Pancreas (tissue), 10 donors: ENCODE data around the gene WDR81. TPM values are rescaled to one million over a fixed set of nuclear protein-coding genes. Genes with fewer than 3 reads are reported as not detected.

Experiments used
- ATAC-seq, 4 donors: fragments of 200-7000 bp; cut with Tn5 transposase; one replicate each; pipeline versions ENCODE4 v1.8.0 to v1.9.1; 2020; ENCODE audit warnings: mild to moderate bottlenecking in 4 of 4, moderate library complexity in 4 of 4
- DNase-seq, 6 donors: peaks; one replicate each; pipeline ENCODE4 v3.0.0-alpha.2; 2020
- FAIRE-seq: peaks from 2 replicates; lab custom pipeline; 2012; peaks lifted over from hg19 to GRCh38; lab: Jason Lieb, UNC
- H3K27ac ChIP-seq, 4 donors: fragments of 200-600 bp; sonication (generic); 1 replicate in 3 of 4; 2 replicates in 1 of 4; pipeline versions ENCODE4 v1.5.0 to v1.8.0; 2020
- H3K27me3 ChIP-seq, 4 donors: fragments of 200-600 bp; one replicate each; pipeline ENCODE4 v1.8.0; 2021
- H3K36me3 ChIP-seq, 3 donors: fragments of 200-600 bp; sonication (generic) in 1 of 3; one replicate each; pipeline versions ENCODE4 v1.5.0 to v1.8.0; 2020 to 2021
- H3K4me1 ChIP-seq, 3 donors: fragments of 200-600 bp; one replicate each; pipeline ENCODE4 v1.8.0; 2021
- H3K4me3 ChIP-seq, 4 donors: fragments of 200-600 bp; sonication (generic) in 2 of 4; one replicate each; pipeline versions ENCODE4 v1.5.0 to v1.8.0; 2020 to 2021
- H3K9me3 ChIP-seq, 4 donors: fragments of 200-600 bp; one replicate each; pipeline ENCODE4 v1.8.0; 2021
- WGBS, 2 donors: extraction: QIAGEN DNeasy Blood & Tissue Kit; methylation state at CpG; one replicate each; pipeline ENCODE4 v1.1.7; 2013; 5-methylcytosine and 5-hydroxymethylcytosine counted together
- intact Hi-C, 3 donors: fragments of 100-400 bp; cut with DNase I; formaldehyde crosslinking; loops; one replicate each; pipeline versions ENCODE4 v1.11.1 to v1.14.2; 2022
- polyA plus RNA-seq, 2 donors: library from polyadenylated mRNA; stranded (reverse); fragments of 200-250 nt; gene quantifications; one replicate each; pipeline ENCODE4 v1.2.3, GENCODE V29; 2013
- total RNA-seq, 6 donors: library from RNA; stranded (reverse); fragmentation: NEBNext Ultra II Directional in 4 of 6; extraction: Animal tissue kit (Norgen Biotek cat#: 25700) in 4 of 6; gene quantifications; one replicate each; pipeline versions ENCODE4 v1.2.1 to v1.2.4, GENCODE V29; 2021 to 2023
- TF ChIP-seq, protein P1 (sequence below), 4 donors: fragments of 200-600 bp; sonication (generic) in 3 of 4; IDR thresholded peaks; one replicate each; pipeline versions ENCODE4 v1.5.0 to v1.8.0; 2021; ENCODE audit warnings: antibody characterized with exemption in 4 of 4
- donor health status: healthy with polysubstance abuse.
- donor health status: DM: no; HTN: no; CAD: no; lungs with moderate emphysema.
- donor health status: DM: no; HTN: no; CAD: no.
- donor health status: control.
- donor health status: control.
- donor health status: Bipolar disorder and iron deficiency.
- donor health status: DM: yes; HTN: yes; CAD: no.
- donor health status: DM: no; HTN: no; CAD: no.
- donor health status: DM: no; HTN: no; CAD: no.
- donor health status: DM: yes; HTN: yes; CAD: no.

WDR81 gene
- total and polyA plus RNA-seq, 8 donors, result 5.7 to 24.4 (median 9.4) TPM

DNA sequence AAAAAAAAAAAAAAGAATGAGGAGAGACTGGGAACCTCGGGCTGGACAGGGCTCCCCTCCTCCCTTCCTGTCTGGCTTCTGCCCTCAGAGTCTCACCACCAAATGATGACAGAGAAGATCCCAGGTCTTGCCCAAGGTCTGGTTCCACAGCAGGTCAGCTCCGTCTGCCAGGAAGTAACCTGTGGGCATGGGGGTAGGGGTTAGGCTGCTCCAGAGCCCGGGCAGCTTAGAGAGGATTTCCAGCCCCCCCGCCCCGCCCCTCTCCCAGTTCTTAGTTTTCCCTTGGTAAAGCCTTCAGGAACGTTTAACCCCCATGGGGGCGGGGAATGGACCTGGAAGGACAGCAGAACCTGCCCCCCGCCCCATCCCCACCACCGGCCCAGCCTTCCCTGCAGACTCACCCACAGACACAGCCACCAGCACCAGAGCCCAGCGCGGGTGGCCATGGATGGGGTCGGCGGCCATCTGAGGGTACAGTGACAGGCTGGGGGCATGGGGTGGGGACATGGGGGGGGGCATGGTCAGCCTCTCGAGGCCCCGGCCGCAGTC is 15.0 kb upstream of the WDR81 start:
- intact Hi-C loops, result no loop called here
- TF ChIP-seq, protein P1, sequence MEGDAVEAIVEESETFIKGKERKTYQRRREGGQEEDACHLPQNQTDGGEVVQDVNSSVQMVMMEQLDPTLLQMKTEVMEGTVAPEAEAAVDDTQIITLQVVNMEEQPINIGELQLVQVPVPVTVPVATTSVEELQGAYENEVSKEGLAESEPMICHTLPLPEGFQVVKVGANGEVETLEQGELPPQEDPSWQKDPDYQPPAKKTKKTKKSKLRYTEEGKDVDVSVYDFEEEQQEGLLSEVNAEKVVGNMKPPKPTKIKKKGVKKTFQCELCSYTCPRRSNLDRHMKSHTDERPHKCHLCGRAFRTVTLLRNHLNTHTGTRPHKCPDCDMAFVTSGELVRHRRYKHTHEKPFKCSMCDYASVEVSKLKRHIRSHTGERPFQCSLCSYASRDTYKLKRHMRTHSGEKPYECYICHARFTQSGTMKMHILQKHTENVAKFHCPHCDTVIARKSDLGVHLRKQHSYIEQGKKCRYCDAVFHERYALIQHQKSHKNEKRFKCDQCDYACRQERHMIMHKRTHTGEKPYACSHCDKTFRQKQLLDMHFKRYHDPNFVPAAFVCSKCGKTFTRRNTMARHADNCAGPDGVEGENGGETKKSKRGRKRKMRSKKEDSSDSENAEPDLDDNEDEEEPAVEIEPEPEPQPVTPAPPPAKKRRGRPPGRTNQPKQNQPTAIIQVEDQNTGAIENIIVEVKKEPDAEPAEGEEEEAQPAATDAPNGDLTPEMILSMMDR (IDR thresholded peaks at IDR 0.05), result no peak
- WGBS, 2 donors, result 13 to 17% methylated on average over 16 of the region's 16 CpGs
- Histone ChIP-seq H3K36me3 (no peaks in the 10 kb centered on the region), H3K27ac (no peak overlapping the region), H3K27me3 (no peaks in the 10 kb centered on the region), H3K4me1 (peaks cover 10 to 18% (median 13%) of the 10 kb centered on the region in 3 donors), H3K4me3 (peak overlapping the region; percentile 59 to 92 (median 70)), H3K9me3 (no peaks in the 10 kb centered on the region)
- DNase-seq (peak in 1 of 6 donors; percentile 29), ATAC-seq (peak in 2 of 4 donors; percentile 0 to 7), FAIRE-seq (no peak)

DNA sequence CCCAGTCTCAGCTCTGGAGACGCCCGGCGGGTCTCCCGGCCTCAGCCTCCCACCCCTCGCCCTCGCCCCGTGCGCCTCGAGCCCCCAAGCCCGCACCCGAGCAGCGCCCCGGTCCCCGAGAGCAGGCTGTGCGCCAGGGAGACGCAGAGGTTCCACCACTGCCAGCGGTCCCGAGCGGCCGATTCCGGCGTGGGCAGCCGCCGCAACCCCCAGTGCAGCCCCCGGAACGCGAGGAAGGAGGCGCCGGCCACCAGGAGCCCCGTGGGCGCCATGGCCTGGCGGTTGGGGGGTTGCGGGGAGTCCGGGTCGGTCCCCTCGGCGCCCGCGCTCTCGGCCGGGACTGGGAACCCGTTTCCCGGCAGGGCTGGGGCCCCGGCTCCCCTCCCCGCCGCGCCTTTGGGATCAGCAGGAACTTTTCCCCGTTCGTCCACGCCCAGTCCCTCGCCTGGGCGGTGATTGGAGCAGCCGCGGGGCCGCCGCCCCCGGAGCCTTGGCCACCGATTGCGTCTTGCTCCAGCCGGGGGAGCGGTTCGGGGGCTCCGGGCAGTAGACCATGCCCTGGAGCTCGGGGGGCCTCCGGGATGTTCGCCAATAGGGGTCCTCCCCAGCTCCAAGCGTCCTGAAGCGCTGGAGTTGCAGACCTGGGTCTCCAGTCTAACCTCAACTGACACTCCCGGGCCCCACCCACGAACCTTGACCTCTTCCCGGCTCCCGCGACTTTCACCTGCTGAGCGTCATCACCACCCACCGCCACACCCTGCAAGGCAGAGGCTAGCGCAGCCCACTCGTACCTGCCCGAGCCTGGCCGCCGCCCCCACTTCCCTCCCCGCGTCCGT is 14.3 kb upstream of the WDR81 start, which contains the start of gene TLCD2:
TLCD2 (minus strand) TSS at position 407 of the 836 bp plus-strand sequence; CDS start at position 272, 135 bp downstream.
- Histone ChIP-seq H3K27ac (peak within 1 kb of the TSS in 1 of 4 donors; percentile 56), H3K27me3 (no peaks in the 10 kb centered on the region), H3K4me1 (peaks cover 11 to 18% (median 13%) of the 10 kb centered on the region in 3 donors), H3K4me3 (peak within 1 kb of the TSS; percentile 59 to 92 (median 70)), H3K36me3 (no peaks in the 10 kb centered on the region), H3K9me3 (no peaks in the 10 kb centered on the region)
- intact Hi-C loops, result no loop called here
- peak; percentile 65 to 87 (median 76) for DNase-seq
- 1% methylated on average over 70 to 83 of the region's 83 CpGs for WGBS, 2 donors
- ATAC-seq, result peak; percentile 29 to 67 (median 62)
- no peak for FAIRE-seq
- TF ChIP-seq, protein P1 (IDR thresholded peaks at IDR 0.05), result no peak

DNA sequence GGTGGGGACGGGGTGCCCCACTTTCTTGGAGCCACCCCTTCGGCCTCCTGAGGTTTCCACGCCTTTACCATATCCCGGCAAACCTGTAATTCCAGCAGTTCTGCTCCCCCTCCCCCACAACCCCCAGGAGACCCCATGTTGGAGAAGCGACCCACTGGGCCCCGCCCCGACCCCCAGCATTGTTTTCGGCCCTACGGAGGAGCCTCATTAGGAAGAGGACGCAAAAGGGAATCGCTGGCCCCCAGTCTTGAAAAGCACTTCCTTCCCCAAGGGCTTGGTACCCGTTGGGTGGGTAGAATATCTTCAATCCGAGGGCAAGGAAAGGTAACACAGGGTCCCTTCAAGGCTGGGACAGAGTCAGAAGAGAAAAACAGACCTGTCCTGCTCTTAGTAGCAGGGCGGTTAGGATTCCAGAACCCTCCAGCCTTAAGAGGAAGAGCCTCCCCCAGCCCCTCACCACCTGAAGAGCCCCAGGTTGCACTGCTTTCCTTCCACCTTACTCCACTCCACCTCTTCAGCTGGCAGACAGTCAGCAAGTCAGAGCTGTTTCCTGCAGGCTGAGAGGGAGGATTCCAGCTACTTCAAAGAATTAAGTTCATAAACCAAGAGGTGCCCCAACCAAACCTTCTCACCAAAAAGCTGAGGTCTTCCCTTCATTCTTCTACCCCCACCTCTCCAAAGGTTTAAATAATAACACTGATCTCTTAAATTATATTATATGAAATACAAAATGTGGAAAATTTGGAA is 13.5 kb upstream of the WDR81 start:
- peak overlapping the region; percentile 59 to 92 (median 70) for H3K4me3 ChIP-seq
- peak overlapping the region in 1 of 4 donors; percentile 56 for H3K27ac ChIP-seq
- H3K9me3 ChIP-seq, result no peaks in the 10 kb centered on the region
- no peak for ATAC-seq
- DNase-seq, result no peak
- WGBS, 2 donors, result 32 to 38% methylated on average over 14 of the region's 14 CpGs
- FAIRE-seq, result no peak
- no peaks in the 10 kb centered on the region for H3K27me3 ChIP-seq
- intact Hi-C loops, result no loop called here
- H3K36me3 ChIP-seq, result no peaks in the 10 kb centered on the region
- TF ChIP-seq, protein P1 (IDR thresholded peaks at IDR 0.05), result no peak
- peaks cover 11 to 18% (median 13%) of the 10 kb centered on the region in 3 donors for H3K4me1 ChIP-seq

DNA sequence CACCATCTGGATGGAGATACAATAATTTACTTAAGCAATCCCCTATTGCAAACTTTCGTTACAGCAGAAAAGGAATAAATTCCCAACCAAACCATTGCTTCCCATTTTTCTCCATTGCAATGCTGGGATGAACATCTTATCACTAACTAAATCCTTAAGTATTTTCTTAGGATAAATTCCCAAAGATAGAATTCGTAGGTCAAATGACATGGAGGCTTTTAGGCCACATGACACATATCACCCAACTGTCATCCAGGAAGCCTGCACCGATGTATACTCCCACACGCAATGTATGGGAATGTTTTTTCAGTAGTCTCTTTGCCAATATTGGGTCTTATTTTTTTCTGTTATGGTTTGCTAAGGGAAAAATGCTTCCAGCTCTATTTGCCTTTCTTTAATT is 12.7 kb upstream of the WDR81 start:
- no peaks in the 10 kb centered on the region for H3K27me3 ChIP-seq
- 67 to 74% methylated on average over 4 of the region's 4 CpGs for WGBS, 2 donors
- no peak overlapping the region for H3K4me3 ChIP-seq
- no peaks in the 10 kb centered on the region for H3K36me3 ChIP-seq
- ATAC-seq, result no peak
- no peak for FAIRE-seq
- TF ChIP-seq, protein P1 (IDR thresholded peaks at IDR 0.05), result no peak
- H3K4me1 ChIP-seq, result peaks cover 11 to 18% (median 13%) of the 10 kb centered on the region in 3 donors
- no peak for DNase-seq
- intact Hi-C loops, result no loop called here
- H3K27ac ChIP-seq, result no peak overlapping the region
- no peaks in the 10 kb centered on the region for H3K9me3 ChIP-seq
